SHP77 treated with DMSO at 0.1 percent for 48 hours (cell line): ENCODE data around the gene APOA1.

ENCODE experiments used
- DNase-seq: peaks from one replicate; lab custom pipeline; 2025; lab: John Stamatoyannopoulos, UW

APOA1 gene

DNA sequence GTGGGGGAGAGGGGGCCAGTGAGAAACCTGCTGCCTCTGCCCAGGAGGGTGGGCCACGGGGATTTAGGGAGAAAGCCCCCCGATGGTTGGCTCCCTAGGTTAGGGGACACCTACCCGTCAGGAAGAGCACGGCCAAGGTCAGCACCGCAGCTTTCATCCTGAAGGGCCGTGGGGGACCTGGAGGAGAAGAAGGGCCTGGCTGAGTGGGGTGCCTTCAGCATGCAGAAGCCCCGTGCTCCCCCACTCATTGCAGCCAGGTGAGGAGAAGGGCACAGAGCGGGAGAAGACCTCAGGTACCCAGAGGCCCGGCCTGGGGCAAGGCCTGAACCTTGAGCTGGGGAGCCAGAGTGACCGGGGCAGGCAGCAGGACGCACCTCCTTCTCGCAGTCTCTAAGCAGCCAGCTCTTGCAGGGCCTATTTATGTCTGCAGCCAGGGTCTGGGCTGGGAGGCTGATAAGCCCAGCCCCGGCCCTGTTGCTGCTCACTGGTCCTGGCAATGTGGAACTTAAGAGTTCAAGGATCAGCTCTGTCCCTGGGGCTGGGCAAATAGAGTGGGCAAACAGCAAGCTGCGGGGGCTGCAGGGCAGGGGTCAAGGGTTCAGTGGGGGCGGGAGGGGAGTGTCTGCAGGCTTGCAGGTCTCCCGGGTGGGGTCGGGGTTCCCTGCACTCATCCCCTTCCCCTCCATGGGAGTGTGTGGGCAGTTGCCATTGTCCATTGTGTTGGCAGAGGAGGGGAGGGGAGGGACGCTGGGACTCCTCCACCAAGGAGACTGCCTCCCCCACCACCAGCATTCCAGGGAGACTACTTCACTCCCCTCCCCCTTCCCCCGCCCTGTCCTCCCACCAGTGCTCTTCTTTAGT, at the start of gene APOA1:
Gene APOA1 (minus strand): TSS at position 392 of the 861 bp plus-strand sequence. CDS start 235 bp downstream, at position 157.
- DNase-seq, result no peak

DNA sequence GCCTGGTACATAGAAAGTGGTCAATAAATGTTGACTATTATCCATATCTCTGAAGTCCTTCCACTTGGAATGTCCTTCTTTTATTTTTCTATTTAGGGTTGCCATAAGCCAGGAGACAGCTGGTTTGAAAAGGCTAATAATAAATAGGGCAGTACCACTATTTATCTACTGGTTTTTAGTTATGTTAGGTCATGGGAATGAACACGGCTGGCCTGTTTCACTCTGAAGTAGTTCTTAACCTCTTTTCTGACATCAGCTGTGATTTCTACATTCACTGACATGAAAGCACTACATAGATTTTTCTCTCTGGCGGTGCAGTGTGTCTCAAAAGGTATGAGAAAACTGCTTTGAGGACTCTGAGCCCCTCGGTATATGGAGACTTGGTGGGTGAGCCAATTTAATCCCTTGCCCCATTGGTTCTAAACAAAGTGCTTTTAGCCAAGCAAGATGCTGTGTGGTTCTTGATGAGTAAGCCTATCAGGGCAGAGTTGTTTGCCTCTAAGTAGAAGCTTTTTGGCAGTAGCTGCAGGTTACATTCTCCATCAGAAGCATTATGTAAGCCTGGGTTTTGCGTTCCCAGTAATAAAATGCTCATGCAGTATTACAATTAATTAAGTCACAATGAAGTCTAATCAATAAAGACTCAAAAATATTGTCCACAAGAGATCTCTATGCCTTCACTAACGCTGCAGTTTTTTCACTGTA, 48.7 kb upstream of the APOA1 start:
- DNase-seq, result no peak

DNA sequence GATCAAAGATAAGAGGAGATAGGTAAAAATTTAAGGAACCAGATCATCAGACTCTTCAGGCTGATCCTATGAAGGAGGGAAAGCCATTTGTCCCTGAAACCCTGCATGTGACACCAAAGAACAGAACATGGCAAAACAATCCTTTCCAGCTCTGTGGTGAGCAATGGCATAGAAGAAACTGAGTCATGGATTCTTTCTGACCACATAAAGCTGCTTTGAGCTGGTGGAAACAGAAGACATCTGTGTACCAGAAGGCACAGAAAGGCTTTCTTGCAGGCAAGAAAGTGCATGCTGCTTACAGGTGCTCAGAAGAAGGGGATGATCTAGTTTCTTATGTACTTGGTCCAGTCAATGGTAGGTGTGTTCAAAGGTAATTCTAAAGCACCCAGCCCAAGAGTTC, 45.0 kb upstream of the APOA1 start:
- no peak for DNase-seq

DNA sequence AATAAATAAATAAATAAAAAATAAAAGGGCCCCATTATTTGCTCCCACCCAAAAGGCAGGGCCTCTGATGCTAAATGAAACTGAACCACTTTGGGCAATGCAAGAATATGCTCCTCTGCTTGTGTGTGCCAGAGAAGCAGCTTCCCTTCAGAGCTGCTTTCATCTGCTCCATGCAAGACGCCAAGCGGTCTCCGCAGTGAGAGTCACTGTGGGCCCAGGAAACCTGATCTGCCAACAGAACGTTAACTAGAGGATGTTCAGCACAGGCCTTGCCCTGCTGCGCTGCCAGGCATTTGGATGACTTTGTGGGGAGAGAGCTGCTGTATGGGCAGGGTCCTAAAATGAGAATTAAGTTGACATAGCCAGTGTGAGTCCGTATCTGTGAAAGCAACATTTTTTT, 43.7 kb upstream of the APOA1 start:
- DNase-seq, result no peak

DNA sequence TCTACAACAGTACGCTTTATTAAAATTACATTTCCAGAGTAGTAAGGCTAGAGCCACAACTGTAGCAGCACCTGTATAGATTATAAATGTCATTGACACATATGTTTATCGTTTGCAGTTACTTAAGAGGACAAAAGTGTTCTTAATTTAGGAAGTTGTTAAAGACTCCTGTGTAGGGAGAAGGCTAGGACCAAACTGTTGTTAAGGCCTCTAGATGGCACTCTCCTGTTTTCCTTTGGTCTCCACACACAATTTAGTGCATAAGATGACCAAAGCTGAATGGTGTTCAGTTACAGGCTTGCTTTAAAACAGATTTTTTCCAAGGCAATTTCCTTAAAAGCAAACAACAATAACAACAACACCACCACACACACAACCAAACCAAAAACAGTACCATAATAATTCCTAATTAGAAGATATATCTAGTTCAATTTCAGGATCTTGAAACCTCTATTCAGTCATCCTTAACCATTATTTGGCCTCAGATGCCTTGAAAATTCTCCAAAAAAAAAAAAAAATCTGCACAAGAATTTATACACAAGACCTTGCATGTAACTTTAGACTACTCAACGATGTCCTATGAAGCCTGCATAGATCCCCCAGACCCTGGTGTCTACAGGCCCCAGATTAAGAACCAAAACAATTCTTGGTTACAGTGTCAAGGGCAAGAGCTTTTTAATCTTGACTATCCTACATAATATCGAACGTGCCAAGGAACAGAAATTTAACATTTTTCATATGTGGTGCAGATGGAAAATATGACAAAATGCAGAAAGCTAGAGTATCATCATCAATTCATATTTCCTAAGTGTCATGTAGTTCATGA, 42.6 kb upstream of the APOA1 start:
- DNase-seq, result no peak

DNA sequence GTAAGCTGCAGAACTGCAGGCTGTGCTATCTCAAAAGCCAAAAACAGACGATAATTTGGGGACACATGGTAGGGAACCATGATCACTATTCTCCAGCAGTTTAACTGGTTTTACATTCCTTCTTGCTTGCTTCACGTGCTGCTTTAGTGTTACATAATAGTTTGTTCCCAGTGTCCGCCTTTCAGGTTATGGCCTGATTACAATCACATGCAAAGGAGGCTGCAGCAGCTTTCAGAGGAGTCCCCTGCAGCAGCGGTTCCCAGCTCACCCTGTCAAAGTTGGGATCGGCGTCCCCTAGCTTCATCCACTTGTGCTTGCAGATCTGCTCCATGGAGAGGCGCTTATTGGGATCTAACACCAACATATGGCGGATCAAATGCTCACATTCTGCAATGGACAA, 39.2 kb upstream of the APOA1 start:
- DNase-seq, result no peak

DNA sequence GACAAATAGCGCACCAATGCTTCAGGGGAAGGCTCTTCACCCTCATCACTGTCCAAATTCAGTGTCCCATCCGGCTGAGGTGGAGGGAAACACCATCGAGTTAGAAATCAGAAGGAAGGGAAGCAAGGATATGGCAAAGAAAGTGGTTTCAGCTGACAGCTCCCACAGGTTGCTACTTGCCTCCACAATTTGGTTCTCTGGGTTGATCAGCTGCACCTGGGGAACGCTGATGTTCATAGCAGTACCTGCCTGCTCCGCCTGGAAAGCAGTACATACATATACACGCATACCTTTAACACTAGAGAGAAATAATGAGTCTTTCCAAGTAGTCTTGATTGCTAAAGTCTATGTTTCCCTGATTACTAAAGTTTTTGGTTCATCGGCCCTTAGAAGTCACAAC, 37.8 kb upstream of the APOA1 start:
- DNase-seq, result no peak

DNA sequence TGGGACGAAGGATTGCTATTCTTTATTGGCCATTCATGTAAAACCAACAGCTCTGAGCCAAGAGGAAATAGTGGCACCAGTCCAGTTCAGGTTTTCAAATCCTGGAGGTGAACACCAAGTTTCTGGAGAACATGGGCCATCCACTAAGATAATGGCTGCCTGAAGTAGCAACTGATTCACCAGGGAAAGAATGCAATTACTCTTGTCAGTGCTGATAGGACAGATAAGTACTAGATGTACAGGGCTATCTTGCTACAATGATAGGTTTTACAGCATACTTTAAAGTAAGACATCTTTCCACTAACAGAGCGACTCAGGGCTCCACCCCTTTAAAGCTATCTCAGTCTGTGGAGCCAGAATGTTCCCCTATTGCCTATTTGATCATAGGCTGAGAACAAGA, 36.8 kb upstream of the APOA1 start:
- DNase-seq, result no peak

DNA sequence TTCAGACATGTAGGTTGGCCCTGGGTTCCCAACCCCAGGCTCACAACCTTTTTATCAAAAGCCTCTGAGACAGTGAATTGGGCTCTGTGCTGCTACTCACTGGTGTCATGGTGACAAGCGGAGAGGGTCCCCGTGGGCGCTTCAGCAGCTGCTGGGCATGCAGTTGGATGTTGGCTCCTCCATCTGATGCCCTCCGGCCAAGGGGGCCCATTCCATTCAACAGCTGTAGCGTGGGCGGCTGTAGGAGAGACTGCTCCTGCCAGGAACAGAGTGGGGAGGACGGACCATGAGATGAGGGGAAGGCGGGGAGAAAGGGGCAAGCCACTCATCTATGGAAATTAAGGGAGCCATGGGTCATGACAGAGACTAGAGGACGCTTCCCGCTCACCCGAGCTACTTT, 36.0 kb upstream of the APOA1 start:
- DNase-seq, result no peak

DNA sequence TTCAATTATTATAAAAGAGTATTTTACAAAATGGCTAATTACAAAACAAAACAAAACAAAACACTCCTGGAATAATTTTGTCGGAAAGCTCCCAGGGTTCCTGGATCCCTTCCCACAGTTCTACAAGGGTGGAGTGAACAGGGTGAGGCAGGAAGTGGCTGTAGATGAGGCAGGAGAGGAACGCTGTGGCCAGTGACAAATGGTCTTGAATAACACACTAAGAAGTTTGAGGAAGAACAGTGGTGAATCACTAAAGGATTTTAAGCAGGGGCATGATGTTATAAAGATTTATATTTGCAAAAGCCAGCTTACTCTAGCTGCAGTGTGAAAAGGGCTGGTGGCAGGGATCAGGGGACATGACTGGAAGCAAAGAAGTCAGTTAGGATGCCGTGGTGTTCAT, 33.8 kb upstream of the APOA1 start:
- DNase-seq, result no peak

DNA sequence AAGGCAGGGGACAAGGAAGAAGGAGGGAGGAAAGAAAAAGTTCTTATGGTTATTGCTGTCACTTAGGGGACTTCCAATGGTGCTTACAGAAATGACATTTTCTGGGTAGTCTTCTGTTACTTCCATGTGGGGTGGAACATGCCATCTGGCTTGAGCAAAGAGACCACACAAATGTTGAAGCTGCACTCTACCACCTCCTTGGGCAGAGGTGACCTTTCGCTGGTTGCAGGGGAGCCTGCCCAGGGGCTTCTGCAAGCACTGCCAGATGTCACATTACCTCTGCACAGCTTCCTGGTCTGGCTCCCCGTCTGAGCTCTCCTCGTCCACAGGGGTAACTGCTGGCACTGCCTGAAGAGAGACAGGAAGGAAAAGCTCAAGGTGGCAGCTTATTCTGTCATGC, 32.6 kb upstream of the APOA1 start:
- DNase-seq, result no peak

DNA sequence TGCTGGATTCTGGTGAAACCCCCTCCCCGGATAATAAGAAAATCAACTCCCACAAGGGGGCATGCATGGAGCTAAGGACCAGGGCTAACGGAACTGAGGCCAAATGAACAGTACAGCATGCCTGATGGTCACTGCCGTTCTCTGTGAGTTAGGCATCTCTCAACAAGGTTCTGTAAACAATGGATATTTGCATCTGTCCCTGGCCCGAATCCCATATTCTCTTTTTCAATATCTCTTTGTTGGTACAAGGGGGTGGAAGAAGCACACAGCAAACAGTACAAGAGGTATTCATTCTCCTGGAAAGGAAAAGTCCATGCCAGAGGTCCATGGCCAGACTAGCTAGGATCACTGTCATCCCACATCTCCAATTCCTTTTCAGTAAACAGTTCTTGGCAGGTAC, 32.2 kb upstream of the APOA1 start:
- no peak for DNase-seq

DNA sequence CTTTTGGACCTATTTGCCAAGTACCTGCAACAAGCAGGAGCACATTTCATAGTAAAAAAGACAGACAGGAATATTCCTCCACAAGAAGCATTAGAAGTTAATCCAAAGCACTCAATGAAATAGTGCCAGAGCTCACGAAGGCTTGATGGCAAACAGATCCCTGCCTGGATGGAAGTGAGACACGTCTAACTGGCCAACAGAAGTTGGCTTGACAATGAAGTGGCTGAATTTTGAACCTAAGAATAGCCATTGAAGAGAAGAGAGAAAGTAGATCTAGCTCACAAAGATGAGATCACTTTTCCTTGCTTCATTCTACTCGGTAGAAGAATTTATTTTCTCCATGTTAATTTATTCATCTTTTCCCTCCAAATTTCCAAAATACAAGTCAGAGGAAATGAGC, 30.6 kb upstream of the APOA1 start:
- no peak for DNase-seq

DNA sequence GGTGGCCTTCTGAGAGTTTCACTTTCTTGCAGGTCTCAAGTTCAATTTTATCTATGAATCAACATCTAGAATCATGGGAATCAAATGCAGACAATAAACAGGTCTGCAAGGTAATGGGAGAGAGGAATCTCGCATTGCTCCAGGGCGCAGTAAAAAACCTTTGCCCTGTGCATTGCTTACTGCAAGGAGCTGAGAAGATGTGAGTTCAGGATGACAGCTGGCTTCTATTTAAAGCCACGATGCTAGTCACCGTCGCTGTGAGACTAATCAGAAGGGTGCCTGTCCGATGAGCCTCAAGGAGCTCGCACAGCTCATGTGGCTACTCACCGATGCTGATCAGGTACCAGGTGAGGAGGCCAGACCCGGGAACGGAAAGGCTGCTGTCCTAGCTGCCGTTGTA, 30.2 kb upstream of the APOA1 start:
- DNase-seq, result no peak

DNA sequence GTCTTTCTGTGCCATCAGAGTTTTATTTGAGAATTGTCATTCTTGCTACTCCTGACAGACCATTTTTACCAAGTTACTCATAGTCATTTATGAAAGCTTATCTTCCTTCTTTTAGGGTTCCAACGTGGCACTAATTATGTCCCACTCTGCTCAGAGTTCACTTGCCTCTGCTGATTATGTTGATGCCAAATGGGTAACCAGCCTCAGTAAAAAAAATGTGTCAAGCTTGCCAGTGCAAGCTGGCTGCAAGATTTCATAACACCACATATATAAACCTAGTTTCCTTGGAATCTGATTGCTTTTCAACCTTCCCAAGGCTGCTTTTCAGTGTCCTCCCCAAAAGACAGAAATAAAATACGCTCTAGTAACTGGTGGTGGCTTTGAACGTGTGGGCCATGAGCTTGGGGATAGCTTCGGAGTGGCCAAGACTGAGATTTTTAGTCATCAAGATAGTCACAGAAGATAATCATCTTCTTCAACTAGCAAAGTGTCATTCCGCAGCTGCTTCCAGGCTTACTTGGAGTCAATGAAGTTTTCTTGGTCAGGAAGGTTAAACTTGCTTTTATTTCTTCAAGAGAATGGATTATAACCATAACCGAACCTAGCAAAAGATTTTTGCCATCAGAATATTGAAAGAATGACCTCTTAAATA, 29.5 kb upstream of the APOA1 start:
- DNase-seq, result no peak

DNA sequence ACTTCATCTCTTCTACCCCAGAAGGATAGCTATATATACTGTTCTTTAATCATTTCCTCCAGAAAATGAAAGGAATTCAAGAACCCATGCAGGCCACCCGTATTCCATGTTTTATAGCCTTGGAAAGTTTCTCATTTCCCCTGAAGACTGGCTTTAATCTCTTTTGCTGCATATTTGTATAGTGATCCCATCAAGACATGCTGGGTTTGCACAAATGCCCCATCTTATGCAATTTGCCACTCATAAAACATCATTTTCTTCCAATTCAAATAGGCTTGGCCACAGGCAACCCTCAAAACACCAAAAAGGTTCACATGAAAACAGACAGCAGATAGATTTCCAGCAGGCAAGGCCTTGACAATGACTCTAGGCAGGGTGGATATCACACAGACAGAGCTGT, 28.3 kb upstream of the APOA1 start:
- DNase-seq, result no peak

DNA sequence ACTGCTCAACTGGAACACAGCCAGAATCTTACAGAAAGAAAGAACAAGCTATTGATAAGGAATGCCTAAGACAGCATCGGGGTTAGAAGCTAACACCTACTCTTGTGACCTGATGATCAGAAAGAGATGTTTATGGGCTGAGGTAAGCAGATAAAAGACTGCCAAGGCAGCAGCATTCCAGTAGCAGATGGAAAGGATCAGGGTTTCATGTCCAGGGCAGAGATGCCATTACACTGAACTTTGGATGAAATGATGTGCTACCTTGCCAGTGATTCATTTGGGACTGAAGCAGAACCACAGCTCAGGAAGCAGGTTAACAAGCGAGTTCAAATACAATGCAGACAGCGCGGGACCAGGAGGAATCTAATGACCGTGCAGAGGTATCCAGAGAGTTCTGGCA, 27.1 kb upstream of the APOA1 start:
- DNase-seq, result no peak

DNA sequence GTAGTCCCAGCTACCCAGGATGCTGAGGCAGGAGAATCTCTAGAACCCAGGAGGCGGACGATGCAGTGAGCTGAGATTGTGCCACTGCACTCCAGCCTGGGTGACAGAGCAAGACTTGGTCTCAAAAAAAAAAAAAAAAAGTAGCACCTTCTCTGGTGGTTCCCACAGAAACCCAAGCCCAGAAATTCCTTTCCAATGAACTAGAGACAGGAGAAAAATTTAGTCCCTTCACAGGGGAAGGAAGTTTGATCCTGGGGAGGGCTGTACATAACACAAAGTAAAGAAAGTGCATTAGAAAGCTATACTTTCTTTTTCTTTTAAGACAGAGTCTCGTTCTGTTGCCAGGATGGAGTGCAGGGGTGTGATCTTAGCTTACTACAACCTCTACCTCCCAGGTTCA, 25.5 kb upstream of the APOA1 start:
- DNase-seq, result no peak

DNA sequence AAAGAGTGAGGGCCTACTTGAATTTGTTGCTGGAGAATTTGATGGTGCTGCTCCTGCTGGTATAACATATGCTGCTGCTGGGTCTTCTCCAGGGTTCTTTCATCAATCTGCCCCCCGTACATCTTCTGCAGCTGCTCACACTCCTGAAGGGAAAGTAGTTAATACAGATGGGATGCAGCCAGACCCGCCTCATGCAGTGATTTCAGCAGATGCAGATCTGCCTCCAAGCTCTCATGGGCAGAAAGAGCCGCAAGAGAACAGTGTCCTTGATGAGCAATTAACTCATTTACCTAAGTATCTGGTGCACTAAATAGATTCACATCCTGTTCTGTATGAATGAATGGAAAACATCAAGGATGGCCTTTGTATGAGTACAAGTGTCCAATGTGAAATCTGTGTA, 24.8 kb upstream of the APOA1 start:
- DNase-seq, result no peak

DNA sequence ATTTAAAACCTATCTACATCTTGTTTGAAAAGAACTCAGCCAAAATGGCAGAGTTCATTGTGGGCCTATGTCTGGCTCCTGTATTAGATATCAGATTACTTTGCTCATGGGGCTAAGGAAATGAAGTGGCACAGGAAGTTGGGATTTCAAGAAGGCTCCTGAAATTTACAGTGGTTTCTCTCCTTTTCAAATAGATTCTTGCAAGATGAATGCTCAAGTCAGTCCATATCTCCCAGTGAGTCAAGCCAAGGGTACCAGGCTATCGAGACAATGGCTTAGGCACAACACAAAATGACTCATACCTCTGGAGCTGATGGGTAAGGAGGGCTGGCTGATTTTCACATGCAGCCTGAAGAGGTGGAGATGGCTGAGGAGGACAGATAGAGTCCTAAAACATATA, 24.1 kb upstream of the APOA1 start:
- DNase-seq, result no peak

DNA sequence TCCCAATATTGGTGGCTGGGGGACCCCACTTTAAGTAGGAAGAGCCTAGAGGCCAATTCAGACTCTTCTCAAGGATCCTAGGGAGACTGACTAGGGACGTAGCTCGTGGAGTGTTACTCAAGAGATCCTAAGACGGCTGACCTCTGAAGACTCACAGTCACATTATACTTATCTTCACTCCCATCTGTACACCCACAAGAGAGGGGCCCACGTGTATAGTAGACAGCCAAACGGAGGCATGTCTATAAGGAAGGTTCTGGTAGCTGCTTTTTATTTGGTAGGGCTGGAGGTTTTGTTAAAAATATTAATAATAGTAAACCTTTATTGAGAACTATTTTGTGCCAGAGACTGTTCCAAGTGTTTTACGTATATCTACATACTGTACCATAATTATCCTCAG, 22.9 kb upstream of the APOA1 start:
- DNase-seq, result no peak

DNA sequence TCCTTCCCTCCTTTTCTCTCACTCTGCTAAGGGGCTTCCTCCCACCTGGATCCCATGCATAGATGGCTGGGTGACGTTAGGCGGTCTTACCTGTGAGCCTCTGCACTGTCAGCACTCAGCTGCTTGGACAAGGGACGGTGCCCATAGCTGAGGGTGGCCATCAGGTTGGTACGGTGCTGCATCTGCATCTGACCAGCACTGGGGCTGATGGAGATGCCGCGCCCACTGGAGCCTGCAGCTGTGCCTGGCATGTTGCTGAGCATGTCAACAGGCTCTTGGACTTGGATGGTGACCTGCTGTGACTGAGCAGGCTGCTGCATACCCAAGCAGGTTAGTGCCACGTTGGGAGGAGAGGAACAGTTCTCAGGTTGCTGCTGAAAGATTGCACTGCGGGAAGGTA, 21.8 kb upstream of the APOA1 start:
- DNase-seq, result no peak
